ENCODE measurements around the gene RASD2. TPM values are rescaled to one million over a fixed set of nuclear protein-coding genes. Genes with fewer than 3 reads are reported as not detected.

Gene RASD2
- total RNA-seq, 1 donor from 2014 or later, result 2.0 TPM

DNA sequence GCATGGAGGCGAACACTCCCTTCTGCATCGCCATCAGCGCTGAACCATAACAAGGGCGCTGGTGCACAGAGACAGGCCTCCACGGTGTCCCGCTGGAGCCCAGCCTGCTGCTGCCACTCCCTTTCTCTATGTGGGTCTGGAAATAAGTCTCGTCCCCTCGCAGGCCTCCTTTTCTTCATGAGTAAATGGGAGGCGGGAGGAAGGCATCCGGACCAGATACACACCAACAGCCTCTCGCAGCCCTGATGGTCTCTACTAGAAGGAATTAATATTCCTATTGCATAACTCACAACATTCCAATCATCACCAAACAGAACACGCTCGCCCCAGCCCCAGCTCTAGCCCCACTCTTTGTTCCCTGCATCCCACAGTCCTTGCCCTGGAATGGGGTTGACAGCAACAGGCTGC lies 14.9 kb downstream of the RASD2 start:
- Histone ChIP-seq H3K27ac (no peak overlapping the region), H3K27me3 (no peaks in the 10 kb centered on the region), H3K36me3 (no peaks in the 10 kb centered on the region), H3K4me1 (no peaks in the 10 kb centered on the region), H3K9me3 (no peaks in the 10 kb centered on the region), H3K4me3 (no peak overlapping the region)
- DNase-seq (ENCODE audit: extremely low spot score in 2 of 2), result no peak
- TF ChIP-seq, protein P1, sequence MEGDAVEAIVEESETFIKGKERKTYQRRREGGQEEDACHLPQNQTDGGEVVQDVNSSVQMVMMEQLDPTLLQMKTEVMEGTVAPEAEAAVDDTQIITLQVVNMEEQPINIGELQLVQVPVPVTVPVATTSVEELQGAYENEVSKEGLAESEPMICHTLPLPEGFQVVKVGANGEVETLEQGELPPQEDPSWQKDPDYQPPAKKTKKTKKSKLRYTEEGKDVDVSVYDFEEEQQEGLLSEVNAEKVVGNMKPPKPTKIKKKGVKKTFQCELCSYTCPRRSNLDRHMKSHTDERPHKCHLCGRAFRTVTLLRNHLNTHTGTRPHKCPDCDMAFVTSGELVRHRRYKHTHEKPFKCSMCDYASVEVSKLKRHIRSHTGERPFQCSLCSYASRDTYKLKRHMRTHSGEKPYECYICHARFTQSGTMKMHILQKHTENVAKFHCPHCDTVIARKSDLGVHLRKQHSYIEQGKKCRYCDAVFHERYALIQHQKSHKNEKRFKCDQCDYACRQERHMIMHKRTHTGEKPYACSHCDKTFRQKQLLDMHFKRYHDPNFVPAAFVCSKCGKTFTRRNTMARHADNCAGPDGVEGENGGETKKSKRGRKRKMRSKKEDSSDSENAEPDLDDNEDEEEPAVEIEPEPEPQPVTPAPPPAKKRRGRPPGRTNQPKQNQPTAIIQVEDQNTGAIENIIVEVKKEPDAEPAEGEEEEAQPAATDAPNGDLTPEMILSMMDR (IDR thresholded peaks at IDR 0.05), result no peak
- intact Hi-C loops (cut with DNase I), result no loop called here

DNA sequence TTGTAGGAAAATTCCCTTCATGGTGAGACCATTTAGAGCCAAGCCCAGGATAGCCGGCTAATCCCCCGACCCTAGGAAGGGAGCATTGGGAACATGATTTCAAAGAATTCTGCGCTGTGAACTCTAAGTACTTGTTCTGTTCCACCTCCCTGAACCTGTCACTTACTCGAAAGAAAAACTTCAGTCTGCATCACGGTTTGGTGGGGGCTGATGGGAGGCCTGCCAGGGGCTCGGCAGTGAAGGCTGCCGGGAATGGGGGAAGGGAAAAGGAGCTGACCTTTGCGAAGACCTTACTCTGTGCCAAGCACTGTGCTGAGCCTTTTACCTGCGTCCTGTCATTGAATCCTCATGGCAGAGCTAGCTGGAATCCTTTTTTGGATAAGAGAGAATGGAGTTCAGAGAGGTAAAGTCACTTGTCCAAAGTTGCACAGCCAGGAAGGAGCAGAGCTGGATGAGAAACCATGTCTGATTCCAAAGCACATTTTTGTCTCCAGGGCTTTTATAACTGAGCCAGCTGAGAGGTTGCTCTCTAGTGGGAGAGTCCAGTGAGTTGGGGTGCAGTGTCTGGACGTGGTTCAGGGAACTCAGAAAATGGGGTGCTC lies 15.4 kb downstream of the RASD2 start:
- no peak for DNase-seq (ENCODE audit: extremely low spot score in 2 of 2)
- H3K9me3 ChIP-seq, result no peaks in the 10 kb centered on the region
- intact Hi-C loops (cut with DNase I), result no loop called here
- H3K27ac ChIP-seq, result no peak overlapping the region
- H3K4me1 ChIP-seq, result no peaks in the 10 kb centered on the region
- TF ChIP-seq POLR2A (IDR thresholded peaks at IDR 0.05) (no peak), POLR2AphosphoS5 (IDR thresholded peaks at IDR 0.05; ENCODE audit: insufficient read depth in 1 of 2, low read depth in 1 of 2) (no peak)
- TF ChIP-seq, protein P1 (IDR thresholded peaks at IDR 0.05), result no peak
- H3K27me3 ChIP-seq, result no peaks in the 10 kb centered on the region
- H3K36me3 ChIP-seq, result no peaks in the 10 kb centered on the region
- no peak overlapping the region for H3K4me3 ChIP-seq

DNA sequence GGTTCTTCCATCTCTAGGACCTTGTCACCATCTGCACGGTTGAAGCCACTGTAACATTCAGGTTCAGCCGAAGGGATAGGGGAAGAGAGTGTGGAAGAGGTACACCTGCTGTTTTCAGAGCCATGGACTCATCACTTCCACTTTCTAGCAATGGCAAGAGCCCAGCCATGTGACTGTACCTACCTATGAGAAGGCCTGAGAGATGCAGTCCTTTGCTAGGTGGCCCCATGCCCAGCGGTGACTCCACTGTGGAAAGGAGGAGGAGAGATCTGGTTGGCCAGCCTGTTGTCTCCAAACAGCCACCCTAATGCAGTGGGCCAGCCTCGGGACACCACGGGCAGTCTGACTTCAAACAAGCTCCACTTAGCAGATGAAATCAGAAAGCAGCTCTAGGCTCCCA lies 16.0 kb downstream of the RASD2 start:
- H3K36me3 ChIP-seq, result no peaks in the 10 kb centered on the region
- no peaks in the 10 kb centered on the region for H3K9me3 ChIP-seq
- H3K4me1 ChIP-seq, result no peaks in the 10 kb centered on the region
- no peaks in the 10 kb centered on the region for H3K27me3 ChIP-seq
- H3K27ac ChIP-seq, result no peak overlapping the region
- intact Hi-C loops (cut with DNase I), result no loop called here
- DNase-seq (ENCODE audit: extremely low spot score in 2 of 2), result no peak
- H3K4me3 ChIP-seq, result no peak overlapping the region
- TF ChIP-seq POLR2A (IDR thresholded peaks at IDR 0.05), result no peak
- TF ChIP-seq, protein P1 (IDR thresholded peaks at IDR 0.05), result no peak
- no peak for TF ChIP-seq POLR2AphosphoS5 (IDR thresholded peaks at IDR 0.05; ENCODE audit: insufficient read depth in 1 of 2, low read depth in 1 of 2)

DNA sequence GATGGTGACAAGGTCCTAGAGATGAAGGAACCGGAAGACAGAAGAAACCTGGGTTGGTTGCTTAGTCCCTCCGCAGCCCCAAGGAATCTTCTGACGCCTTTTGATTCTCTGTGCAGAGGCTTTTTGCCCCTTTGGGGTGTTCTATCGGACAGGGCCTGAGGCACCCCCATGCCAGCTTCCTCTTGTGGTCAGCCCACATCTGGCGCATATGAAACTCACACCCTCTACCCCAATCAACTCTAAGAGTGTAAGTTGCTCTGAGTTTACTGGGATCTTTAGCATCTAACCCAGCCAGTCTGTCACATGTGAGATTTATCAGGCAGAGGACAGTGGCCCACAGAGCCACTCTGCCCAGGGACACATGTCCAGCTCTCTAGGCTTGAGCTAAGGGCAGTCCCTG lies 17.4 kb downstream of the RASD2 start:
- TF ChIP-seq POLR2A (IDR thresholded peaks at IDR 0.05), result no peak
- no peak for TF ChIP-seq POLR2AphosphoS5 (IDR thresholded peaks at IDR 0.05; ENCODE audit: insufficient read depth in 1 of 2, low read depth in 1 of 2)
- TF ChIP-seq, protein P1 (IDR thresholded peaks at IDR 0.05), result no peak
- H3K4me3 ChIP-seq, result no peak overlapping the region
- DNase-seq (ENCODE audit: extremely low spot score in 2 of 2), result no peak

DNA sequence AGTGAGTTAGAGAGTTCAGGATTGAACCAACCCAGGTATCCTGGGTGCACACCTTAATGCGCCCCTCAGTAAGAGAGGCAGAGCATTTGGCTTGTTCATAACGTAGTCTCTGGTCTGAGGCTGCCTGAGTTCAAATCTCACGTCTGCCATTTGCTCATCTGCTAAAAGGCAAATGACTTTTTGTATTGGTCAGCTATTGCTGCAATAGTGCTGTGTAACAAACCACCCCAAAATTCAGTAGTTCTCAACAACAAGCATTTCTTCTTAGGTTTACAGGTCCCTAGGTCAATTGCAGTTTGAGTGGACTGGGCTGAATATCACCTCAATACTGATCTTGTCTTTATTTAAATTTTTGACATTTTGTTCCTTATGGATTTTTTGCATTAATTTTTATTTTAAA lies 18.1 kb downstream of the RASD2 start:
- Histone ChIP-seq H3K9me3 (no peaks in the 10 kb centered on the region), H3K4me3 (no peak overlapping the region), H3K4me1 (no peaks in the 10 kb centered on the region), H3K27me3 (no peaks in the 10 kb centered on the region), H3K36me3 (no peaks in the 10 kb centered on the region), H3K27ac (no peak overlapping the region)
- TF ChIP-seq POLR2A (IDR thresholded peaks at IDR 0.05) (no peak), POLR2AphosphoS5 (IDR thresholded peaks at IDR 0.05; ENCODE audit: insufficient read depth in 1 of 2, low read depth in 1 of 2) (no peak)
- TF ChIP-seq, protein P1 (IDR thresholded peaks at IDR 0.05), result no peak
- intact Hi-C loops (cut with DNase I), result no loop called here
- DNase-seq (ENCODE audit: extremely low spot score in 2 of 2), result no peak

More for the DNA sequence above, 17.4 kb downstream of the RASD2 start:
- Histone ChIP-seq H3K27ac (no peak overlapping the region), H3K9me3 (no peaks in the 10 kb centered on the region), H3K27me3 (no peaks in the 10 kb centered on the region), H3K4me1 (no peaks in the 10 kb centered on the region), H3K36me3 (no peaks in the 10 kb centered on the region)
- intact Hi-C loops (cut with DNase I), result no loop called here

All from vagina (tissue), 2 donors.